Stimulated activated CD8-positive, alpha-beta memory T cell treated with anti-CD3 and anti-CD28 coated beads, Interleukin-2, amount 100 ng/mL, for 1 hour (primary cell): ENCODE results near the gene DIO1.

Source experiments
- DNase-seq, 2 donors: peaks; one replicate each; pipeline ENCODE4 v3.0.0-alpha.2; 2020; ENCODE audit warnings: low read depth in 2 of 2

Gene DIO1

GRCh38 chr1:53894644-53895043 lies 657 bp downstream of the DIO1 start:
- DNase-seq: no peak

DNA sequence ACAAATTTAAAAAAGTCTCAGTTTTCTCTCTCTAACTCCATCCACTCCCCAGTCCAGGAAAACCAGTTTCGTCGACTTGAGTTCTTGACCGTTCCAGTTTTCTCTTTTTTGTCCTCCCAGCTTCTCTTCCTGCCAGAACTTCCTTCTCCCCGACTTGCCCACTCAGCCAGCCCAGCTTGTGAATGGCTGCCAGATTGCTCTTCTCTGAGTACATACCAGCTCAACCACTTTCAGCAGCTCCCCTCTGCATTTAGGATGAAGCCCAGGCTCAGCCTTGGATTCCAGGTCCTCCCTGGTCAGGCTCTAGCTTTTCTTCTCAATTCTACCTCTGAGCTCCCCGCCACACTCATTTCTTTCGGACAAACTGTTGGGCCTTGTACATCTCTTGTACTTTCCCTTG lies 1.4 kb downstream of the DIO1 start:
- no peak for DNase-seq

DNA sequence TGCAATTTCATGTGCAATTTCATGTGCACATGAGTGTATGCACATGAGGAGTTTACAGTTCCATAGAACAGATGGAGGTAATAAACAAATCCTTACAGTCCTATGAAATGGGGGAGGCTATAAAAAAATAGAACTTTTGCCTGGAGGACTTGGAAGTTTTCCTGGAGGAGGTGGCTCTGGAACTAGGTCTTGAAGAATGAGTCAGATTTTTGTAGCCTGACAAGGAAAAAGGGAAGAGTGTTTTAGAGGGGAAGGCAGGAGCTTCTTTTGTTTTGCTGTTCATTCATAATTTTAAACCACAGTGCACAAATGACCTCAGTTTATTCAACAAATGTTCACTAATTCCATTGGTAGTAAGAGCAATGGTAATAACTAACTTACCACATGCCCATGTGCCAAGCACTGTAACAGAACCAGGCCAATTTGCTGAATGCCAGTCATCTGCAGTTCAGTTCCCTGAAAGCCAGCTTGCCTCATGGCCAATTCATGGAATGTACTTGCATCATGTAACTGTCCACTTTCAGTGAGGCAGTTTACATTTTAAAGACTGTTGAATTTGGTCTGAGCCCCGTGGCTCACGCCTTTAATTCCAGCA lies 2.7 kb downstream of the DIO1 start:
- DNase-seq: no peak

DNA sequence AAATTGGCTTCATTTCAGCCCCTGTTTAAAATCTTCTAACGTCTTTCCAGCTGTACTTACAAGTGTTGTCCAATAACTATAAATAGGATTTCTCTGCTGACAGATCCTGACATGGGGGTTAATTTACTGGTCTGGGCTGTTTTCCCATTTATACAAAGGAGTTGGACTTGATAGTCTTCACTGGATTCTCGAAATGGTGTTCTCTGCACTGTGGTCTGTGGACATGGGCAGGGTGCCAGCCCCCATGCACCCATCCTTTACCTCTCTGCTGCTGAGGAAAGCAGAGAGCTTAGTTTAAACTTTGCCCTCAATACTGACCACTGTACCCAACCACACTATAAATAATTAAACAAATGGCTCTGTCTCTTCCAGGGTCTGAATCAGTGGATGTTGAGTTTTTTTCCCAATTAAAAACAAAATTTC lies 5.2 kb downstream of the DIO1 start:
- no peak for DNase-seq

GRCh38 chr1:53899708-53900107 lies 5.7 kb downstream of the DIO1 start:
- DNase-seq: no peak

- no peak for DNase-seq
Measured at GRCh38 chr1:53902235-53903138, 8.5 kb downstream of the DIO1 start.

DNA sequence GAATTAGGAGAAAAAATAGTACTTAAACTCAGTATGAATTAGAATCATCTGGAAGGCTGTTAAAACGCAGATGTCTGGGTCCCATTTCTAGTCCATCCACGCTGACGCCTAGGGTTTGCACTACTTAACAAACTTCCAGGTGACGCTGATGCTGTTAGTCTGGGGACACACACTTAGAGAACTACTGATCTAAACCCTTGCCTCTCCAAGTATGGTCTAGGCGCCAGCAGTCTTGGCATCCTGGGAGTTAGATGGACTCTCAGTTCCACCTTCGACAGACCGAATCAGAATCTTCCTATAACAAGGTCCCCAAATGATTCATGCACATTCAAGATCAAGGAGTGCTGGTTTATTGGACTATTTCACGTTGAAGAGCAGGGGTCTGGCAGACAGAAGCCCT lies 11.5 kb downstream of the DIO1 start:
- no peak for DNase-seq

- no peak for DNase-seq
Measured at GRCh38 chr1:53906121-53906520, 12.1 kb downstream of the DIO1 start.

GRCh38 chr1:53909946-53910345 lies 16.0 kb downstream of the DIO1 start:
- no peak for DNase-seq

- DNase-seq: no peak
Measured at GRCh38 chr1:53911442-53911841, 17.5 kb downstream of the DIO1 start.

DNA sequence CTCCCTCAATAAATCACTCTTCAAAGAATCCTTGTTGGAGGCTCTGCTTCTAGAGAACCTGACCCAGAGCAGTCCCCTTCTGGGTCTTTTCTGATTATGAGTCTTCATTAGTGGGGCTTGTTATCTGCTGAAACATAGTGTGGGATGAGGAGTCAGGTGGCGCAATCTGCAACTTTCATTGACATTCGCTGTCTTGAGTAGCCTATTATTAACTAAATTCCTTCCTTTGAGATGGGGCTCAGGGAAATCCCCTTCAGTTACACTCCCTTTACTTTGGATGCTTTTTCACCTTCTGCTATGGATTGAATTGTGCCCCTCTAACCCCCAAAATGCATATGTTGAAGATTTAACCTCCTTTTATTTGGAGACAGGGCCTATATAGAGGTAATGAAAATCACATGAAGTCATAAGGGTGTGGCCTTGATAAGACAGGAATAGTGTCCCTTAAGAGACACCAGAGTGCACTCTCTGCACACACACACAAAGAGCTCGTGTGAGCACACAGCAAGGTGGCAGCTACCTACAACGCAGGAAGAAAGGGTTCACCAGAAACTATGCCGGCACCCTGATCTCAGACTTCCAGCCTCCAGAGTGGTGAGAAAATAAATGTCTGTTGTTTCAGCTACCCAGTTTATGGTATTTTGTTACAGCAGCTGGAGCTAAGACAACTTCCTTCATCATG lies 19.5 kb downstream of the DIO1 start:
- DNase-seq: no peak

DNA sequence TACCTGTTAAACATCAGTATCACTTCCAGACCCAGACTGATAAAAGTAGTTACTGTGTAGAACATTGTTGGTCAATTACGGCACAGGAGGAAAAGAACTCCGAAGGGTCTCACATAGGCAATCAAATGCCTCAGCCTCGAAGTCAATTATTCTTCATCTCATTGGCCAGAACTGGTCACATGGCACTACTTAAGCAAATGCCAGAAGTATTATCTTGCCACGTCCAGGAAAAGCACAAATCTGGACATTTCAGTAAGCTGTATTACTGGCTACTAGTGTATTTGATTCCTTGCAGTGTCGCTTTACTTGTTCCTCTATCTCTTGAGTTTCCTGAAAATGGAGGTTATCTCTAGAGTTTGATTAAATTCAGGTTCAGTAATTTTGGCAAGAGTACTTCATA lies 24.4 kb downstream of the DIO1 start:
- no peak for DNase-seq

- no peak for DNase-seq
Measured at GRCh38 chr1:53919675-53920066, 25.7 kb downstream of the DIO1 start.

GRCh38 chr1:53927376-53927881 lies 33.4 kb downstream of the DIO1 start:
- DNase-seq: no peak

GRCh38 chr1:53929246-53929960 lies 35.4 kb downstream of the DIO1 start:
- no peak for DNase-seq

GRCh38 chr1:53930932-53931331 lies 36.9 kb downstream of the DIO1 start:
- DNase-seq: no peak

GRCh38 chr1:53931523-53931922 lies 37.5 kb downstream of the DIO1 start:
- no peak for DNase-seq

- DNase-seq: no peak
Measured at GRCh38 chr1:53934170-53934765, 40.3 kb downstream of the DIO1 start.

GRCh38 chr1:53936430-53936829 lies 42.4 kb downstream of the DIO1 start:
- no peak for DNase-seq

- DNase-seq: no peak
Measured at GRCh38 chr1:53938136-53938830, 44.3 kb downstream of the DIO1 start.
